Tibial artery (tissue), 4 donors: ENCODE measurements around the gene CCNQ.

Experiments
- DNase-seq, 2 donors: peaks; one replicate each; pipeline ENCODE4 v3.0.0-alpha.2; 2019
- H3K27ac ChIP-seq, 2 donors: fragments of 200-600 bp; sonication (generic) in 1 of 2; 1 replicate in 1 of 2; 2 replicates in 1 of 2; pipeline ENCODE4 v1.5.1; 2018 to 2019; ENCODE audit warnings: mild to moderate bottlenecking in 1 of 2
- H3K27me3 ChIP-seq, 2 donors: fragments of 200-600 bp; sonication (generic) in 1 of 2; one replicate each; pipeline versions ENCODE4 v1.5.1 to v1.6.0; 2016 to 2019
- H3K36me3 ChIP-seq, 3 donors: fragments of 200-600 bp; sonication (generic) in 2 of 3; one replicate each; pipeline ENCODE4 v1.5.1; 2016 to 2019; ENCODE audit warnings: mild to moderate bottlenecking in 2 of 3
- H3K4me1 ChIP-seq, 4 donors: fragments of 200-600 bp; sonication (generic) in 2 of 4; 1 replicate in 3 of 4; 2 replicates in 1 of 4; pipeline ENCODE4 v1.5.1; 2016 to 2019
- H3K4me3 ChIP-seq, 2 donors: fragments of 200-600 bp; sonication (generic) in 1 of 2; 1 replicate in 1 of 2; 2 replicates in 1 of 2; pipeline ENCODE4 v1.5.1; 2018 to 2019; ENCODE audit warnings: mild to moderate bottlenecking in 2 of 2
- H3K9me3 ChIP-seq, 3 donors: fragments of 200-600 bp; sonication (generic) in 1 of 3; one replicate each; pipeline ENCODE4 v1.5.1; 2016 to 2019
- CTCF ChIP-seq, 2 experiments: fragments of 200-600 bp in 1 of 2; fragments of 450-650 bp in 1 of 2; IDR thresholded peaks; one replicate each; pipeline ENCODE4 v1.5.1; 2017 to 2019; ENCODE audit warnings: antibody characterized with exemption in 2 of 2, mild to moderate bottlenecking in 1 of 2, moderate library complexity in 1 of 2
- intact Hi-C: fragments of 100-400 bp; cut with DNase I; formaldehyde crosslinking; loops from one replicate; pipeline ENCODE4 v1.15.0; 2023; ENCODE audit warnings: low total_unique reads

CCNQ gene

GRCh38 chrX:153631346-153631745 lies 32.4 kb upstream of the CCNQ start:
- Histone ChIP-seq H3K27ac (no peak overlapping the region), H3K27me3 (no peaks in the 10 kb centered on the region), H3K36me3 (no peaks in the 10 kb centered on the region), H3K4me1 (no peaks in the 10 kb centered on the region), H3K4me3 (no peak overlapping the region), H3K9me3 (peaks cover 0 to 16% (median 5%) of the 10 kb centered on the region in 3 donors)
- intact Hi-C loops = no loop called here
- no peak for TF ChIP-seq CTCF (IDR thresholded peaks at IDR 0.05)
- no peak for DNase-seq

GRCh38 chrX:153628665-153629064 lies 29.7 kb upstream of the CCNQ start:
- no peak for TF ChIP-seq CTCF (IDR thresholded peaks at IDR 0.05)
- H3K9me3 ChIP-seq = peaks cover 0 to 16% (median 5%) of the 10 kb centered on the region in 3 donors
- H3K27ac ChIP-seq = no peak overlapping the region
- H3K36me3 ChIP-seq = no peaks in the 10 kb centered on the region
- no peaks in the 10 kb centered on the region for H3K4me1 ChIP-seq
- H3K4me3 ChIP-seq = no peak overlapping the region
- no peak for DNase-seq
- intact Hi-C loops = no loop called here
- H3K27me3 ChIP-seq = peaks cover 0 to 5% of the 10 kb centered on the region in 2 donors

- H3K36me3 ChIP-seq = no peaks in the 10 kb centered on the region
- H3K9me3 ChIP-seq = peaks cover 0 to 16% (median 5%) of the 10 kb centered on the region in 3 donors
- H3K4me1 ChIP-seq = no peaks in the 10 kb centered on the region
- no peak for TF ChIP-seq CTCF (IDR thresholded peaks at IDR 0.05)
- H3K27me3 ChIP-seq = peaks cover 0 to 8% of the 10 kb centered on the region in 2 donors
- intact Hi-C loops = no loop called here
- H3K27ac ChIP-seq = no peak overlapping the region
- H3K4me3 ChIP-seq = no peak overlapping the region
- no peak for DNase-seq
These were observed 29.2 kb upstream of the CCNQ start for GRCh38 chrX:153628129-153628528.

GRCh38 chrX:153627675-153628111 lies 28.8 kb upstream of the CCNQ start:
- peak in 1 of 2 donors; percentile 9 for DNase-seq
- no peaks in the 10 kb centered on the region for H3K4me1 ChIP-seq
- no peak overlapping the region for H3K4me3 ChIP-seq
- peaks cover 0 to 16% (median 4%) of the 10 kb centered on the region in 3 donors for H3K9me3 ChIP-seq
- no peak for TF ChIP-seq CTCF (IDR thresholded peaks at IDR 0.05)
- no peak overlapping the region for H3K27ac ChIP-seq
- intact Hi-C loops = no loop called here
- peaks cover 0 to 10% of the 10 kb centered on the region in 2 donors for H3K27me3 ChIP-seq
- no peaks in the 10 kb centered on the region for H3K36me3 ChIP-seq

- peak in 1 of 2 donors; percentile 21 for DNase-seq
- Histone ChIP-seq H3K36me3 (no peaks in the 10 kb centered on the region), H3K9me3 (peaks cover 0 to 11% (median 0%) of the 10 kb centered on the region in 3 donors), H3K4me3 (no peak overlapping the region), H3K27ac (no peak overlapping the region), H3K4me1 (no peaks in the 10 kb centered on the region), H3K27me3 (peaks cover 0 to 10% of the 10 kb centered on the region in 2 donors)
- intact Hi-C loops = no loop called here
- no peak for TF ChIP-seq CTCF (IDR thresholded peaks at IDR 0.05)
These were observed 28.1 kb upstream of the CCNQ start for GRCh38 chrX:153626863-153627674.
